Small intestine (tissue), 7 donors: ENCODE results near the gene GRIK1. TPM values are rescaled to one million over a fixed set of nuclear protein-coding genes. Genes with fewer than 3 reads are reported as not detected.

Experiments
- DNase-seq, 2 donors: peaks; one replicate each; pipeline versions ENCODE4 v3.0.0 to v3.0.0-alpha.2; 2013
- FAIRE-seq: peaks from 2 replicates; lab custom pipeline; 2012; peaks lifted over from hg19 to GRCh38; lab: Jason Lieb, UNC
- H3K27ac ChIP-seq, 3 donors: one replicate each; pipeline ENCODE4 v1.5.1; 2013; ENCODE audit warnings: low read length in 2 of 3, mild to moderate bottlenecking in 2 of 3, control low read depth in 1 of 3, inconsistent platforms in 1 of 3, low read depth in 1 of 3, moderate library complexity in 1 of 3
- H3K27me3 ChIP-seq, 3 donors: one replicate each; pipeline ENCODE4 v1.6.1; 2013; ENCODE audit warnings: low read length in 3 of 3, inconsistent platforms in 1 of 3; ENCODE audit not compliant: control insufficient read depth in 3 of 3, insufficient read depth in 3 of 3
- H3K36me3 ChIP-seq, 3 donors: one replicate each; pipeline ENCODE4 v1.6.1; 2013; ENCODE audit warnings: low read length in 3 of 3, inconsistent platforms in 1 of 3, low read depth in 1 of 3, mild to moderate bottlenecking in 1 of 3, moderate library complexity in 1 of 3; ENCODE audit not compliant: control insufficient read depth in 3 of 3, insufficient read depth in 2 of 3
- H3K4me1 ChIP-seq, 3 donors: one replicate each; pipeline ENCODE4 v1.6.1; 2013; ENCODE audit warnings: low read length in 2 of 3, inconsistent platforms in 1 of 3, low read depth in 1 of 3, mild to moderate bottlenecking in 1 of 3, moderate library complexity in 1 of 3; ENCODE audit not compliant: control insufficient read depth in 3 of 3, insufficient read depth in 2 of 3
- H3K4me3 ChIP-seq, 3 donors: one replicate each; pipeline ENCODE4 v1.5.1; 2013; ENCODE audit warnings: low read length in 3 of 3, control low read depth in 1 of 3, inconsistent platforms in 1 of 3, low read depth in 1 of 3, mild to moderate bottlenecking in 1 of 3, moderate library complexity in 1 of 3
- H3K9me3 ChIP-seq, 2 donors: one replicate each; pipeline ENCODE4 v1.6.1; 2013; ENCODE audit warnings: low read depth in 1 of 2, low read length in 1 of 2; ENCODE audit not compliant: control insufficient read depth in 2 of 2, insufficient read depth in 1 of 2
- WGBS, 3 donors: extraction: QIAGEN DNeasy Blood & Tissue Kit; methylation state at CpG; one replicate each; pipeline ENCODE4 v1.1.7; 2013; 5-methylcytosine and 5-hydroxymethylcytosine counted together
- polyA plus RNA-seq, 4 donors: library from polyadenylated mRNA; stranded (reverse) in 3 of 4; unstranded in 1 of 4; fragments of 200-250 nt in 3 of 4; fragments of 120-200 nt in 1 of 4; gene quantifications; one replicate each; pipeline versions ENCODE4 v1.2.1 to v1.2.3, GENCODE V29; 2013
- donor health status: healthy with polysubstance abuse.
- donor health status: control.
- donor health status: control.
- donor health status: Bipolar disorder and iron deficiency.
- donor health status: healthy.

The GRIK1 gene
- polyA plus RNA-seq, 4 donors = 0.24 to 0.37 TPM; not detected in 2

- 22 to 49% (median 29%) methylated on average over 5 of the region's 5 CpGs for WGBS, 3 donors
Observed at GRCh38 chr21:29787361-29787909, 152.4 kb downstream of the GRIK1 start.

GRCh38 chr21:29786496-29787360 is 153.1 kb downstream of the GRIK1 start:
- no peak overlapping the region for H3K4me3 ChIP-seq
- DNase-seq (no peak), FAIRE-seq (no peak)
- no peaks in the 10 kb centered on the region for H3K36me3 ChIP-seq
- no peak overlapping the region for H3K27ac ChIP-seq
- no peaks in the 10 kb centered on the region for H3K9me3 ChIP-seq
- H3K4me1 ChIP-seq = no peaks in the 10 kb centered on the region
- WGBS, 3 donors = 56 to 63% (median 58%) methylated on average over 4 of the region's 4 CpGs
- no peaks in the 10 kb centered on the region for H3K27me3 ChIP-seq

More at GRCh38 chr21:29787361-29787909, 152.4 kb downstream of the GRIK1 start:
- no peaks in the 10 kb centered on the region for H3K9me3 ChIP-seq
- DNase-seq (no peak), FAIRE-seq (no peak)
- H3K27me3 ChIP-seq = no peaks in the 10 kb centered on the region
- no peak overlapping the region for H3K27ac ChIP-seq
- no peaks in the 10 kb centered on the region for H3K36me3 ChIP-seq
- no peaks in the 10 kb centered on the region for H3K4me1 ChIP-seq
- H3K4me3 ChIP-seq = no peak overlapping the region

DNA sequence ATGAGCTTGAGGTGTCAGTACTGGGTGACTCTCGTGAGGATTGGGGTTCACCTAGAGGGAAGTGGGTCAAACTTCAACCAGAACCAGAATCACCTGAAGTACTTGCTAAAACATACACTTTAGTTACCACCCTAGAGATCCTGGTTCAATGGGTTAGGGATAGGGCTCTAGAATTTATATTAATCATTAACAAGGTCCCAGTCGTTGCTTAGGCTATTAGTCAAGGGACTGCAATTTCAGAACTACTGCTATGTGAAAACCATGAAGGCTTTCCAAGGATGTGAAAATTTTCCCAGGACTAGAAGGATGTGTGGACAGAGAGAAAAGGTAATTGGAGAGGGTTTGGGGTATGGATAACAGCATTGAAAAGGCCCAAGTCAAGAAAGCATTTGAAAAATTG is 162.6 kb downstream of the GRIK1 start:
- Histone ChIP-seq H3K9me3 (no peaks in the 10 kb centered on the region), H3K36me3 (no peaks in the 10 kb centered on the region), H3K4me1 (no peaks in the 10 kb centered on the region), H3K27me3 (no peaks in the 10 kb centered on the region), H3K4me3 (no peak overlapping the region), H3K27ac (no peak overlapping the region)
- FAIRE-seq = no peak
- no peak for DNase-seq
- 40 to 70% (median 58%) methylated on average over 2 of the region's 2 CpGs for WGBS, 3 donors

- 90 to 94% (median 94%) methylated on average over 1 of the region's 1 CpG for WGBS, 3 donors
- no peak overlapping the region for H3K27ac ChIP-seq
- no peaks in the 10 kb centered on the region for H3K27me3 ChIP-seq
- no peaks in the 10 kb centered on the region for H3K4me1 ChIP-seq
- FAIRE-seq = no peak
- no peaks in the 10 kb centered on the region for H3K36me3 ChIP-seq
- no peak overlapping the region for H3K4me3 ChIP-seq
- DNase-seq = no peak
- no peaks in the 10 kb centered on the region for H3K9me3 ChIP-seq
Observed at GRCh38 chr21:29775462-29775861, 164.3 kb downstream of the GRIK1 start.

GRCh38 chr21:29771491-29772066 is 168.2 kb downstream of the GRIK1 start:
- no peaks in the 10 kb centered on the region for H3K27me3 ChIP-seq
- FAIRE-seq (no peak), DNase-seq (no peak)
- no peaks in the 10 kb centered on the region for H3K9me3 ChIP-seq
- no peak overlapping the region for H3K4me3 ChIP-seq
- no peaks in the 10 kb centered on the region for H3K36me3 ChIP-seq
- H3K27ac ChIP-seq = no peak overlapping the region
- no peaks in the 10 kb centered on the region for H3K4me1 ChIP-seq
- WGBS, 3 donors = 68 to 84% (median 80%) methylated on average over 4 of the region's 4 CpGs

- Histone ChIP-seq H3K9me3 (no peaks in the 10 kb centered on the region), H3K27ac (no peak overlapping the region), H3K36me3 (no peaks in the 10 kb centered on the region), H3K27me3 (no peaks in the 10 kb centered on the region), H3K4me1 (no peaks in the 10 kb centered on the region), H3K4me3 (no peak overlapping the region)
- WGBS, 3 donors = 75 to 84% (median 79%) methylated on average over 4 of the region's 4 CpGs
- DNase-seq (no peak), FAIRE-seq (no peak)
Observed at GRCh38 chr21:29763674-29764073, 176.1 kb downstream of the GRIK1 start.

DNA sequence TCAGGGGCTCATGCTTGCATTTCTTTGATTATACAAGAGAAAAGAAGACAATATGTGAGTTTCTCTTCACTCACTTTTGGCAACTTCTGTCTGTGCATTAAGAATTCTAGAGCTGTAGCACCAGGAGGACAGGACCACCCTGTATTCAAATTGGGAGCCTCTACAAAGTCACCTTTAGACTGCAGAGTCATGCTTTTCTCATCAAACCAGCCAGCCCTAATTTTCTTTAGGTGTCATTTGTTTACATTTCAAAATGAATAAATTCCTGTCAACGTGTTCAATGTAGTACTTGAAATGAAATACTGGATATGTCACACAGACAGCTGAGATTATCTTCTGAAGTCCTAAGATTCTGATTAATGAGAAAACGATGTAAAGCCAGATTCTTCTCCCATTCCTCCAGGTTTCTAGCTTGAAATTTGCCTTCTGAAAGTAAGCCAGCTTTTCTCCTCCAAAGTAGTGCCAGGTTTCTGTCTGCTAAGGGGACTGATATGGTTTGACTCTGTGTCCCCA is 177.2 kb downstream of the GRIK1 start:
- no peaks in the 10 kb centered on the region for H3K9me3 ChIP-seq
- no peak for FAIRE-seq
- no peak overlapping the region for H3K27ac ChIP-seq
- H3K27me3 ChIP-seq = no peaks in the 10 kb centered on the region
- no peak overlapping the region for H3K4me3 ChIP-seq
- DNase-seq = no peak
- 26 to 46% (median 30%) methylated on average over 2 of the region's 2 CpGs for WGBS, 3 donors
- H3K36me3 ChIP-seq = no peaks in the 10 kb centered on the region
- H3K4me1 ChIP-seq = no peaks in the 10 kb centered on the region

GRCh38 chr21:29753216-29753615 is 186.6 kb downstream of the GRIK1 start:
- FAIRE-seq (no peak), DNase-seq (no peak)
- Histone ChIP-seq H3K9me3 (no peaks in the 10 kb centered on the region), H3K27ac (no peak overlapping the region), H3K4me3 (no peak overlapping the region), H3K27me3 (no peaks in the 10 kb centered on the region), H3K4me1 (no peaks in the 10 kb centered on the region), H3K36me3 (no peaks in the 10 kb centered on the region)
- 63 to 73% (median 68%) methylated on average over 3 of the region's 3 CpGs for WGBS, 3 donors
